K562 (cell line): ENCODE data around the gene TRAPPC2L. TPM values are rescaled to one million over a fixed set of nuclear protein-coding genes. Genes with fewer than 3 reads are reported as not detected.

ENCODE experiments used
- DPF2 ChIP-seq: fragments of 450-650 bp; IDR thresholded peaks from 2 replicates; pipeline ENCODE4 v1.6.1; 2016
- ESRRA ChIP-seq: fragments of 450-650 bp; IDR thresholded peaks from 2 replicates; pipeline ENCODE4 v1.6.1; 2014; ENCODE audit warnings: low read depth, mild to moderate bottlenecking, moderate library complexity, borderline replicate concordance
- GTF2E2 ChIP-seq: fragments of 200-800 bp; sonication (Bioruptor generic); IDR thresholded peaks from 2 replicates; pipeline ENCODE4 v1.6.1; 2016; ENCODE audit warnings: missing genetic modification characterization, missing compliant biosample characterization
- POLR2G ChIP-seq: fragments of 200-400 bp; formaldehyde crosslinking; IDR thresholded peaks from 2 replicates; pipeline ENCODE4 v1.6.1; 2017; ENCODE audit warnings: low read depth, mild to moderate bottlenecking, antibody characterized with exemption, low read length, moderate library complexity
- PTBP1 ChIP-seq: fragments of 200-400 bp; formaldehyde crosslinking; IDR thresholded peaks from 2 replicates; pipeline ENCODE4 v1.6.1; 2017; ENCODE audit warnings: low read depth, low read length
- PURB ChIP-seq: sonication (generic); formaldehyde crosslinking; IDR thresholded peaks from 2 replicates; pipeline ENCODE4 v1.9.0; 2021; ENCODE audit warnings: low read depth, mild to moderate bottlenecking, missing genetic modification reagents
- SOX6 ChIP-seq: fragments of 450-650 bp; IDR thresholded peaks from 2 replicates; pipeline ENCODE4 v1.6.1; 2014; ENCODE audit warnings: mild to moderate bottlenecking
- SRSF7 ChIP-seq: fragments of 200-400 bp; formaldehyde crosslinking; optimal IDR thresholded peaks from 2 replicates; pipeline ENCODE3; 2017; ENCODE audit warnings: mild to moderate bottlenecking, low read depth, low read length
- TCF3 ChIP-seq: sonication (generic); formaldehyde crosslinking; IDR thresholded peaks from 2 replicates; pipeline ENCODE4 v1.4.0; 2020; ENCODE audit warnings: mild to moderate bottlenecking, missing genetic modification reagents
- TEAD4 ChIP-seq, 2 experiments: sonication (generic) in 1 of 2; formaldehyde crosslinking in 1 of 2; IDR thresholded peaks; 2 replicates each; pipeline versions ENCODE4 v1.6.1 to v1.8.0; 2012 to 2022; ENCODE audit warnings: borderline replicate concordance in 1 of 2, inconsistent platforms in 1 of 2, low read length in 1 of 2, mild to moderate bottlenecking in 1 of 2, missing genetic modification reagents in 1 of 2
- ZNF263 ChIP-seq: sonication (generic); formaldehyde crosslinking; IDR thresholded peaks from 2 replicates; pipeline ENCODE4 v1.8.0; 2022; ENCODE audit warnings: mild to moderate bottlenecking, missing genetic modification reagents, borderline replicate concordance
- ZNF384 ChIP-seq: IDR thresholded peaks from 2 replicates; pipeline ENCODE4 v1.6.1; 2012; ENCODE audit warnings: low read depth, low read length, improper control_type of control experiment
- ZNF77 ChIP-seq: fragments of 250-450 bp; sonication (Bioruptor Pico); IDR thresholded peaks from 2 replicates; pipeline ENCODE4 v1.5.0; 2020
- polyA plus RNA-seq, 8 experiments: library from polyadenylated mRNA; depleted of rRNA in 4 of 8; stranded (reverse) in 5 of 8; unstranded in 3 of 8; fragments of >200 nt; fragmentation: Nextera tagmentation in 2 of 8; fragmentation: Illumina TruSeq in 1 of 8; extraction: Ambion mirVana in 2 of 8; extraction: Trizol in 1 of 8; gene quantifications; 2 replicates each; pipeline versions ENCODE4 v1.2.1 to v1.2.3, GENCODE V29; 2011 to 2014; ENCODE audit warnings: inconsistent platforms in 1 of 8, missing spikeins in 1 of 8
- total RNA-seq, 7 experiments: library from RNA; depleted of rRNA in 6 of 7; stranded (reverse); fragments of >200 nt in 6 of 7; fragmentation: Illumina TruSeq in 2 of 7; extraction: Trizol in 2 of 7; gene quantifications; 2 replicates each; pipeline versions ENCODE4 v1.2.1 to v1.2.3, GENCODE V29; 2011 to 2021; ENCODE audit warnings: low replicate concordance in 1 of 7
- TF ChIP-seq, protein P1 (sequence below): fragments of 450-650 bp; formaldehyde crosslinking; IDR thresholded peaks from 2 replicates; pipeline ENCODE4 v1.4.0; 2020; ENCODE audit warnings: mild to moderate bottlenecking
- TF ChIP-seq, protein P2 (sequence below), 3 experiments: IDR thresholded peaks in 2 of 3; conservative IDR thresholded peaks in 1 of 3; 2 replicates each; pipeline ENCODE4 v1.5.1; 2011 to 2012; ENCODE audit warnings: low read length in 3 of 3, mild to moderate bottlenecking in 3 of 3, control low read depth in 2 of 3, improper control_type of control experiment in 1 of 3, inconsistent platforms in 1 of 3, low read depth in 1 of 3, mixed read lengths in 1 of 3, moderate library complexity in 1 of 3; ENCODE audit not compliant: insufficient read depth in 2 of 3
- TF ChIP-seq, protein P3 (sequence below): fragments of 450-650 bp; IDR thresholded peaks from one replicate; pipeline ENCODE4 v1.6.1; 2018; ENCODE audit warnings: mild to moderate bottlenecking, moderate library complexity; ENCODE audit not compliant: partially characterized antibody
- TF ChIP-seq, protein P4 (sequence below): fragments of 200-800 bp; sonication (Bioruptor generic); IDR thresholded peaks from 2 replicates; pipeline ENCODE4 v1.6.1; 2017; ENCODE audit warnings: missing genetic modification characterization, missing compliant biosample characterization
- TF ChIP-seq, protein P5 (sequence below), 2 experiments: fragments of 150-350 bp in 1 of 2; IDR thresholded peaks; 2 replicates each; pipeline ENCODE4 v1.6.1; 2012 to 2016; ENCODE audit warnings: low read depth in 2 of 2, low read length in 2 of 2, mild to moderate bottlenecking in 1 of 2, moderate library complexity in 1 of 2

TRAPPC2L gene
- total and polyA plus RNA-seq, 9 of the 15 experiments (the other 6 are each of a cell fraction or from before 2014, with no cell fraction given), result 60.4 to 398 (median 97.5) TPM

DNA sequence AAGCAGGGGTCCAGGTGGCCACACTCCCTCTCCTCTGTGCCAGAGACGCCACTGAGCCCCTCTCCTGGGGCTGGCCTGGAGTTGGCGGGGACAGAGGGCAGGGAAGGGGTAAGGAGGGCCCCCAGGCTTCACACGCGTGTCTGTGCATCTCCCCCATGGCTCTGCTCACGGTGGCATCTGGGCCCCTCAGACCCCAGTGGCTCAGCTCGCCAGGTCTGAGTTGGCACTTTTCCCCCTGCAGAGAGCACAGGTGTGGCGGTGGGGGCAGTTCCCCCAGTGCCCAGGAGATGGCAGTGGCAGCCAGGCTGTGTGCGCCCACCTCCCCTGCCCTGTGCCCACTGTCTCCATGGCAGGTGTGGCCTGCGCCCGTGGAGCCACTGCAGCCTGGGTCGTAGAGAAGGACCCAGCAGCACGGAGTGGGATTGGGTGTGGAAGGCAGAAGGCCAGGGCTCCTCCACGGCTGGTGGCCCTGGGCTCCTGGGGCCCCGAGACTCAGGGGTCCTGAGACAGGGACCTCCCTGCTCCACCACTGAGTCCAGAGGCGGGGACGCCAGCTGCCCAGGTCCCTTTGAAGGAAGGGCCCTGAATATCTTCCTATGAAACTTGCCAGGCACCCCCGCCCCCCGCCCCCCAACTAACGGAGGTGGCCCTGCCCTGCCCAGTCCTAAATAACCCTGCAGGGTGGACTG lies 40.9 kb upstream of the TRAPPC2L start (continued):
- TF ChIP-seq, protein P1, sequence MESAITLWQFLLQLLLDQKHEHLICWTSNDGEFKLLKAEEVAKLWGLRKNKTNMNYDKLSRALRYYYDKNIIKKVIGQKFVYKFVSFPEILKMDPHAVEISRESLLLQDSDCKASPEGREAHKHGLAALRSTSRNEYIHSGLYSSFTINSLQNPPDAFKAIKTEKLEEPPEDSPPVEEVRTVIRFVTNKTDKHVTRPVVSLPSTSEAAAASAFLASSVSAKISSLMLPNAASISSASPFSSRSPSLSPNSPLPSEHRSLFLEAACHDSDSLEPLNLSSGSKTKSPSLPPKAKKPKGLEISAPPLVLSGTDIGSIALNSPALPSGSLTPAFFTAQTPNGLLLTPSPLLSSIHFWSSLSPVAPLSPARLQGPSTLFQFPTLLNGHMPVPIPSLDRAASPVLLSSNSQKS (CRISPR knock-in tag), result no peak
- TF ChIP-seq SRSF7, result no peak
- no peak for TF ChIP-seq DPF2
- no peak for TF ChIP-seq TEAD4 (IDR thresholded peaks at IDR 0.05; ENCODE audit: low read length)
- no peak for TF ChIP-seq TEAD4 (CRISPR knock-in tag; IDR thresholded peaks at IDR 0.05; ENCODE audit: borderline replicate concordance)
- no peak; the same call in 1 of the 2 replicates for TF ChIP-seq ZNF263
- TF ChIP-seq PTBP1, result no peak
- no peak for TF ChIP-seq PURB (CRISPR knock-in tag)
- no peak for TF ChIP-seq SOX6
- TF ChIP-seq, protein P2, sequence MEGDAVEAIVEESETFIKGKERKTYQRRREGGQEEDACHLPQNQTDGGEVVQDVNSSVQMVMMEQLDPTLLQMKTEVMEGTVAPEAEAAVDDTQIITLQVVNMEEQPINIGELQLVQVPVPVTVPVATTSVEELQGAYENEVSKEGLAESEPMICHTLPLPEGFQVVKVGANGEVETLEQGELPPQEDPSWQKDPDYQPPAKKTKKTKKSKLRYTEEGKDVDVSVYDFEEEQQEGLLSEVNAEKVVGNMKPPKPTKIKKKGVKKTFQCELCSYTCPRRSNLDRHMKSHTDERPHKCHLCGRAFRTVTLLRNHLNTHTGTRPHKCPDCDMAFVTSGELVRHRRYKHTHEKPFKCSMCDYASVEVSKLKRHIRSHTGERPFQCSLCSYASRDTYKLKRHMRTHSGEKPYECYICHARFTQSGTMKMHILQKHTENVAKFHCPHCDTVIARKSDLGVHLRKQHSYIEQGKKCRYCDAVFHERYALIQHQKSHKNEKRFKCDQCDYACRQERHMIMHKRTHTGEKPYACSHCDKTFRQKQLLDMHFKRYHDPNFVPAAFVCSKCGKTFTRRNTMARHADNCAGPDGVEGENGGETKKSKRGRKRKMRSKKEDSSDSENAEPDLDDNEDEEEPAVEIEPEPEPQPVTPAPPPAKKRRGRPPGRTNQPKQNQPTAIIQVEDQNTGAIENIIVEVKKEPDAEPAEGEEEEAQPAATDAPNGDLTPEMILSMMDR (IDR thresholded peaks at IDR 0.05 in 2 of 3, conservative IDR thresholded peaks at IDR 0.05 in 1 of 3; ENCODE audit: insufficient read depth in 2 of 3, low read depth in 1 of 3, low read length in 3 of 3), result peak; percentile 71 to 76 (median 76)
- peak; percentile 47; the same call in 1 of the 2 replicates for TF ChIP-seq POLR2G
- TF ChIP-seq, protein P3, sequence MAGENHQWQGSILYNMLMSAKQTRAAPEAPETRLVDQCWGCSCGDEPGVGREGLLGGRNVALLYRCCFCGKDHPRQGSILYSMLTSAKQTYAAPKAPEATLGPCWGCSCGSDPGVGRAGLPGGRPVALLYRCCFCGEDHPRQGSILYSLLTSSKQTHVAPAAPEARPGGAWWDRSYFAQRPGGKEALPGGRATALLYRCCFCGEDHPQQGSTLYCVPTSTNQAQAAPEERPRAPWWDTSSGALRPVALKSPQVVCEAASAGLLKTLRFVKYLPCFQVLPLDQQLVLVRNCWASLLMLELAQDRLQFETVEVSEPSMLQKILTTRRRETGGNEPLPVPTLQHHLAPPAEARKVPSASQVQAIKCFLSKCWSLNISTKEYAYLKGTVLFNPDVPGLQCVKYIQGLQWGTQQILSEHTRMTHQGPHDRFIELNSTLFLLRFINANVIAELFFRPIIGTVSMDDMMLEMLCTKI, result no peak
- TF ChIP-seq, protein P4, sequence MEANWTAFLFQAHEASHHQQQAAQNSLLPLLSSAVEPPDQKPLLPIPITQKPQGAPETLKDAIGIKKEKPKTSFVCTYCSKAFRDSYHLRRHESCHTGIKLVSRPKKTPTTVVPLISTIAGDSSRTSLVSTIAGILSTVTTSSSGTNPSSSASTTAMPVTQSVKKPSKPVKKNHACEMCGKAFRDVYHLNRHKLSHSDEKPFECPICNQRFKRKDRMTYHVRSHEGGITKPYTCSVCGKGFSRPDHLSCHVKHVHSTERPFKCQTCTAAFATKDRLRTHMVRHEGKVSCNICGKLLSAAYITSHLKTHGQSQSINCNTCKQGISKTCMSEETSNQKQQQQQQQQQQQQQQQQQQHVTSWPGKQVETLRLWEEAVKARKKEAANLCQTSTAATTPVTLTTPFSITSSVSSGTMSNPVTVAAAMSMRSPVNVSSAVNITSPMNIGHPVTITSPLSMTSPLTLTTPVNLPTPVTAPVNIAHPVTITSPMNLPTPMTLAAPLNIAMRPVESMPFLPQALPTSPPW (CRISPR knock-in tag), result no peak
- TF ChIP-seq, protein P5, sequence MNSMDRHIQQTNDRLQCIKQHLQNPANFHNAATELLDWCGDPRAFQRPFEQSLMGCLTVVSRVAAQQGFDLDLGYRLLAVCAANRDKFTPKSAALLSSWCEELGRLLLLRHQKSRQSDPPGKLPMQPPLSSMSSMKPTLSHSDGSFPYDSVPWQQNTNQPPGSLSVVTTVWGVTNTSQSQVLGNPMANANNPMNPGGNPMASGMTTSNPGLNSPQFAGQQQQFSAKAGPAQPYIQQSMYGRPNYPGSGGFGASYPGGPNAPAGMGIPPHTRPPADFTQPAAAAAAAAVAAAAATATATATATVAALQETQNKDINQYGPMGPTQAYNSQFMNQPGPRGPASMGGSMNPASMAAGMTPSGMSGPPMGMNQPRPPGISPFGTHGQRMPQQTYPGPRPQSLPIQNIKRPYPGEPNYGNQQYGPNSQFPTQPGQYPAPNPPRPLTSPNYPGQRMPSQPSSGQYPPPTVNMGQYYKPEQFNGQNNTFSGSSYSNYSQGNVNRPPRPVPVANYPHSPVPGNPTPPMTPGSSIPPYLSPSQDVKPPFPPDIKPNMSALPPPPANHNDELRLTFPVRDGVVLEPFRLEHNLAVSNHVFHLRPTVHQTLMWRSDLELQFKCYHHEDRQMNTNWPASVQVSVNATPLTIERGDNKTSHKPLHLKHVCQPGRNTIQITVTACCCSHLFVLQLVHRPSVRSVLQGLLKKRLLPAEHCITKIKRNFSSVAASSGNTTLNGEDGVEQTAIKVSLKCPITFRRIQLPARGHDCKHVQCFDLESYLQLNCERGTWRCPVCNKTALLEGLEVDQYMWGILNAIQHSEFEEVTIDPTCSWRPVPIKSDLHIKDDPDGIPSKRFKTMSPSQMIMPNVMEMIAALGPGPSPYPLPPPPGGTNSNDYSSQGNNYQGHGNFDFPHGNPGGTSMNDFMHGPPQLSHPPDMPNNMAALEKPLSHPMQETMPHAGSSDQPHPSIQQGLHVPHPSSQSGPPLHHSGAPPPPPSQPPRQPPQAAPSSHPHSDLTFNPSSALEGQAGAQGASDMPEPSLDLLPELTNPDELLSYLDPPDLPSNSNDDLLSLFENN (IDR thresholded peaks at IDR 0.05; ENCODE audit: low read depth in 2 of 2, low read length in 2 of 2), result no peak
- no peak for TF ChIP-seq ESRRA
- TF ChIP-seq GTF2E2 (tag), result no peak
- TF ChIP-seq TCF3 (CRISPR knock-in tag), result no peak
- no peak for TF ChIP-seq ZNF77 (CRISPR knock-in tag)
- no peak for TF ChIP-seq ZNF384
